DND-41 (cell line): ENCODE measurements around the gene SPDYE4.

ENCODE experiments used
- CTCF ChIP-seq: IDR thresholded peaks from 2 replicates; pipeline ENCODE4 v1.5.1; 2012; ENCODE audit warnings: borderline replicate concordance, low read length, moderate library complexity, mild to moderate bottlenecking; ENCODE audit not compliant: poor library complexity, severe bottlenecking; ENCODE audit errors: extremely low read depth
- EZH2 ChIP-seq: IDR thresholded peaks from 3 replicates; pipeline ENCODE4 v1.6.1; 2012; ENCODE audit warnings: borderline replicate concordance, low read depth, mild to moderate bottlenecking, moderate library complexity, low read length, inconsistent platforms; ENCODE audit not compliant: severe bottlenecking

GRCh38 chr17:8739097-8739496 lies 19.2 kb downstream of the SPDYE4 start:
- TF ChIP-seq CTCF: no peak
- no peak for TF ChIP-seq EZH2
